ENCODE data around the gene GULP1.
"Not testable (repeated sequence)": the region's sequence is repeated elsewhere in the genome, so short reads cannot be mapped to it uniquely, and the experiment has no call there.

Gene GULP1

DNA sequence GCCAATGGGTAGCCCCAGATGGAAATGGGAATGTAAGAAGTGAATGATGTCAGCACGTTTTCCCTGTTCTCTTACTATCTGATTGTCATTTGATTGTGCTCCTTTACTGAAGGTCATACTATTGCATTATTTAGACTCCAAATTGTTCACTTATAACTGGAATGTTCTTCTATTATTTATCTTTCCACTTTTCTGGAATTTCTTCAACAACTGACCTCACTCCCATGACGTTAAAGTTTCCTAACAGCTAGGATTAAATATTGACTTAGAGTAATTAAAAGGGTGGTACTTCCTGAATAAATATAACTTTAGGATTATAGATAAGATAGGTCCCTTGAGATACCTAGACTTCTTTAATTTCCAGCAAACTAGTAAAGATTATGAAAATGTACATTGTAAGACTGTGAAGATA lies 10.9 kb upstream of the GULP1 start:
- Histone ChIP-seq H3K36me3 (replicated peaks in 1 of 2; ENCODE audit: control insufficient read depth in 2 of 2, insufficient read depth in 2 of 2, low read length in 2 of 2) (no peaks in the 10 kb centered on the region), H3K27me3 (ENCODE audit: control insufficient read depth in 3 of 3, insufficient read depth in 3 of 3, low read depth in 1 of 3, low read length in 3 of 3) (no peaks in the 10 kb centered on the region), H2AK5ac (ENCODE audit: low read depth, low read length) (no peak overlapping the region), H2BK15ac (ENCODE audit: low read length) (no peak overlapping the region), H3K79me1 (ENCODE audit: low read depth, low read length) (no peaks in the 10 kb centered on the region), H3K14ac (ENCODE audit: low read length) (no peak overlapping the region), H2AFZ (ENCODE audit: low read length) (no peak overlapping the region), H3K9me3 (replicated peaks in 1 of 2; ENCODE audit: control insufficient read depth in 2 of 2, insufficient read depth in 1 of 2, low read depth in 1 of 2, low read length in 2 of 2) (peaks cover 0 to 6% of the 10 kb centered on the region in 2 donors), H3K18ac (ENCODE audit: low read length) (no peak overlapping the region), H3K4me3 (ENCODE audit: low read length in 2 of 2) (no peak overlapping the region), H3K9ac (ENCODE audit: low read depth, low read length, poor library complexity) (no peak overlapping the region), H4K8ac (ENCODE audit: low read depth, low read length) (no peak overlapping the region), H3K27ac (replicated peaks; ENCODE audit: low read length) (no peak overlapping the region), H3K4me1 (ENCODE audit: control insufficient read depth in 2 of 2, insufficient read depth in 1 of 2, low read depth in 1 of 2, low read length in 2 of 2) (peaks cover 0 to 7% of the 10 kb centered on the region in 2 donors), H2BK120ac (ENCODE audit: low read depth, low read length) (no peak overlapping the region), H3K23ac (ENCODE audit: low read depth, low read length, poor library complexity) (no peak overlapping the region), H3K4ac (ENCODE audit: low read length) (no peak overlapping the region), H4K91ac (ENCODE audit: low read depth, low read length, poor library complexity) (no peak overlapping the region), H2BK5ac (ENCODE audit: low read length) (no peak overlapping the region), H2BK12ac (ENCODE audit: low read length) (no peak overlapping the region), H3K4me2 (ENCODE audit: insufficient read depth, low read length, poor library complexity, severe bottlenecking) (no peak overlapping the region)
- no peak for DNase-seq (ENCODE audit: low spot score)
- WGBS, 2 donors (ENCODE audit: extremely low coverage in 2 of 2, insufficient read length in 2 of 2, insufficient replicate concordance in 1 of 2), result no CpG with 5 or more reads among the region's 2 CpGs

GRCh38 chr2:188282907-188283306 lies 8.8 kb upstream of the GULP1 start:
- Histone ChIP-seq H2BK5ac (ENCODE audit: low read length) (no peak overlapping the region), H3K4me3 (ENCODE audit: low read length in 2 of 2) (no peak overlapping the region), H3K9ac (ENCODE audit: low read depth, low read length, poor library complexity) (no peak overlapping the region), H3K23ac (ENCODE audit: low read depth, low read length, poor library complexity) (no peak overlapping the region), H3K27ac (replicated peaks; ENCODE audit: low read length) (no peak overlapping the region), H3K27me3 (ENCODE audit: control insufficient read depth in 3 of 3, insufficient read depth in 3 of 3, low read depth in 1 of 3, low read length in 3 of 3) (no peaks in the 10 kb centered on the region), H3K4me2 (ENCODE audit: insufficient read depth, low read length, poor library complexity, severe bottlenecking) (no peak overlapping the region), H2AFZ (ENCODE audit: low read length) (no peak overlapping the region), H3K14ac (ENCODE audit: low read length) (no peak overlapping the region), H3K79me1 (ENCODE audit: low read depth, low read length) (no peaks in the 10 kb centered on the region), H3K4me1 (ENCODE audit: control insufficient read depth in 2 of 2, insufficient read depth in 1 of 2, low read depth in 1 of 2, low read length in 2 of 2) (peaks cover 0 to 7% of the 10 kb centered on the region in 2 donors), H4K8ac (ENCODE audit: low read depth, low read length) (no peak overlapping the region), H2BK120ac (ENCODE audit: low read depth, low read length) (no peak overlapping the region), H3K9me3 (replicated peaks in 1 of 2; ENCODE audit: control insufficient read depth in 2 of 2, insufficient read depth in 1 of 2, low read depth in 1 of 2, low read length in 2 of 2) (peaks cover 0 to 6% of the 10 kb centered on the region in 2 donors), H2BK15ac (ENCODE audit: low read length) (no peak overlapping the region), H3K36me3 (replicated peaks in 1 of 2; ENCODE audit: control insufficient read depth in 2 of 2, insufficient read depth in 2 of 2, low read length in 2 of 2) (no peaks in the 10 kb centered on the region), H3K18ac (ENCODE audit: low read length) (no peak overlapping the region), H2AK5ac (ENCODE audit: low read depth, low read length) (no peak overlapping the region), H4K91ac (ENCODE audit: low read depth, low read length, poor library complexity) (no peak overlapping the region), H3K4ac (ENCODE audit: low read length) (no peak overlapping the region), H2BK12ac (ENCODE audit: low read length) (no peak overlapping the region)
- DNase-seq (ENCODE audit: low spot score), result no peak

DNA sequence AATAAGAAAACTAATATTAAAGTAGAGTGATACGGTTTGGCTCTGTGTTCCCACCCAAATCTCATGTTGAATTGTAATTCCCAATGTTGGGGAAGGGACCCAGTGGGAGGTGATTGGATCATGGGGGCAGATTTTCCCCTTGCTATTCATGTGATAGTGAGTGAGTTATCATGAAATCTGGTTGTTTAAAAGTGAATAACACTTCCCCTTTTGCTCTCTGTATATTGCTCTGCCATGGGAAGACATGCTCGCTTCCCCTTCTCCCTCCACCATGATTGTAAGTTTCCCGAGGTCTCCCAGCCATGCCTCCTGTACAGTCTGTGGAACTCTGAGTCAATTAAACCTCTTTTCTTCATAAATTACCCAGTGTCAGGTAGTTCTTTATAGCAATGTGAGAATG lies 7.4 kb upstream of the GULP1 start:
- H3K9ac ChIP-seq (ENCODE audit: low read depth, low read length, poor library complexity); H4K8ac ChIP-seq (ENCODE audit: low read depth, low read length); H3K27ac ChIP-seq (replicated peaks; ENCODE audit: low read length); H3K14ac ChIP-seq (ENCODE audit: low read length); H3K27me3 ChIP-seq (ENCODE audit: control insufficient read depth in 3 of 3, insufficient read depth in 3 of 3, low read depth in 1 of 3, low read length in 3 of 3); H3K23ac ChIP-seq (ENCODE audit: low read depth, low read length, poor library complexity); H3K36me3 ChIP-seq (replicated peaks in 1 of 2; ENCODE audit: control insufficient read depth in 2 of 2, insufficient read depth in 2 of 2, low read length in 2 of 2); H2AFZ ChIP-seq (ENCODE audit: low read length); DNase-seq (ENCODE audit: low spot score); H2AK5ac ChIP-seq (ENCODE audit: low read depth, low read length); H2BK5ac ChIP-seq (ENCODE audit: low read length); H3K4me1 ChIP-seq (ENCODE audit: control insufficient read depth in 2 of 2, insufficient read depth in 1 of 2, low read depth in 1 of 2, low read length in 2 of 2); H2BK12ac ChIP-seq (ENCODE audit: low read length); H2BK15ac ChIP-seq (ENCODE audit: low read length); H3K9me3 ChIP-seq (replicated peaks in 1 of 2; ENCODE audit: control insufficient read depth in 2 of 2, insufficient read depth in 1 of 2, low read depth in 1 of 2, low read length in 2 of 2); H3K4me2 ChIP-seq (ENCODE audit: insufficient read depth, low read length, poor library complexity, severe bottlenecking); H3K4ac ChIP-seq (ENCODE audit: low read length); H3K79me1 ChIP-seq (ENCODE audit: low read depth, low read length); H4K91ac ChIP-seq (ENCODE audit: low read depth, low read length, poor library complexity); H3K18ac ChIP-seq (ENCODE audit: low read length); H2BK120ac ChIP-seq (ENCODE audit: low read depth, low read length); H3K4me3 ChIP-seq (ENCODE audit: low read length in 2 of 2): not testable (repeated sequence)
- WGBS, 2 donors (ENCODE audit: extremely low coverage in 2 of 2, insufficient read length in 2 of 2, insufficient replicate concordance in 1 of 2), result no CpG with 5 or more reads among the region's 3 CpGs

GRCh38 chr2:188285049-188285448 lies 6.6 kb upstream of the GULP1 start:
- Histone ChIP-seq H3K23ac (ENCODE audit: low read depth, low read length, poor library complexity) (no peak overlapping the region), H3K9me3 (replicated peaks in 1 of 2; ENCODE audit: control insufficient read depth in 2 of 2, insufficient read depth in 1 of 2, low read depth in 1 of 2, low read length in 2 of 2) (peaks cover 0 to 8% of the 10 kb centered on the region in 2 donors), H3K4me1 (ENCODE audit: control insufficient read depth in 2 of 2, insufficient read depth in 1 of 2, low read depth in 1 of 2, low read length in 2 of 2) (no peaks in the 10 kb centered on the region), H3K9ac (ENCODE audit: low read depth, low read length, poor library complexity) (no peak overlapping the region), H2BK15ac (ENCODE audit: low read length) (no peak overlapping the region), H3K27me3 (ENCODE audit: control insufficient read depth in 3 of 3, insufficient read depth in 3 of 3, low read depth in 1 of 3, low read length in 3 of 3) (no peaks in the 10 kb centered on the region), H3K18ac (ENCODE audit: low read length) (no peak overlapping the region), H2AFZ (ENCODE audit: low read length) (no peak overlapping the region), H2BK5ac (ENCODE audit: low read length) (no peak overlapping the region), H3K27ac (replicated peaks; ENCODE audit: low read length) (no peak overlapping the region), H3K79me1 (ENCODE audit: low read depth, low read length) (no peaks in the 10 kb centered on the region), H3K36me3 (replicated peaks in 1 of 2; ENCODE audit: control insufficient read depth in 2 of 2, insufficient read depth in 2 of 2, low read length in 2 of 2) (no peaks in the 10 kb centered on the region), H3K4me2 (ENCODE audit: insufficient read depth, low read length, poor library complexity, severe bottlenecking) (no peak overlapping the region), H4K91ac (ENCODE audit: low read depth, low read length, poor library complexity) (no peak overlapping the region), H3K4ac (ENCODE audit: low read length) (no peak overlapping the region), H3K4me3 (ENCODE audit: low read length in 2 of 2) (no peak overlapping the region), H2AK5ac (ENCODE audit: low read depth, low read length) (no peak overlapping the region), H4K8ac (ENCODE audit: low read depth, low read length) (no peak overlapping the region), H2BK120ac (ENCODE audit: low read depth, low read length) (no peak overlapping the region), H3K14ac (ENCODE audit: low read length) (no peak overlapping the region), H2BK12ac (ENCODE audit: low read length) (no peak overlapping the region)
- no CpG with 5 or more reads among the region's 5 CpGs for WGBS, 2 donors (ENCODE audit: extremely low coverage in 2 of 2, insufficient read length in 2 of 2, insufficient replicate concordance in 1 of 2)
- DNase-seq (ENCODE audit: low spot score), result no peak

Data from neuronal stem cell (in vitro differentiated cells).